GM18858 (cell line): ENCODE results near the gene RAB6B.

Experiments
- ATAC-seq: cut with Tn5 transposase; IDR thresholded peaks from one replicate; pipeline ENCODE4 v1.9.1; 2021; ENCODE audit not compliant: unreplicated experiment

The RAB6B gene

DNA sequence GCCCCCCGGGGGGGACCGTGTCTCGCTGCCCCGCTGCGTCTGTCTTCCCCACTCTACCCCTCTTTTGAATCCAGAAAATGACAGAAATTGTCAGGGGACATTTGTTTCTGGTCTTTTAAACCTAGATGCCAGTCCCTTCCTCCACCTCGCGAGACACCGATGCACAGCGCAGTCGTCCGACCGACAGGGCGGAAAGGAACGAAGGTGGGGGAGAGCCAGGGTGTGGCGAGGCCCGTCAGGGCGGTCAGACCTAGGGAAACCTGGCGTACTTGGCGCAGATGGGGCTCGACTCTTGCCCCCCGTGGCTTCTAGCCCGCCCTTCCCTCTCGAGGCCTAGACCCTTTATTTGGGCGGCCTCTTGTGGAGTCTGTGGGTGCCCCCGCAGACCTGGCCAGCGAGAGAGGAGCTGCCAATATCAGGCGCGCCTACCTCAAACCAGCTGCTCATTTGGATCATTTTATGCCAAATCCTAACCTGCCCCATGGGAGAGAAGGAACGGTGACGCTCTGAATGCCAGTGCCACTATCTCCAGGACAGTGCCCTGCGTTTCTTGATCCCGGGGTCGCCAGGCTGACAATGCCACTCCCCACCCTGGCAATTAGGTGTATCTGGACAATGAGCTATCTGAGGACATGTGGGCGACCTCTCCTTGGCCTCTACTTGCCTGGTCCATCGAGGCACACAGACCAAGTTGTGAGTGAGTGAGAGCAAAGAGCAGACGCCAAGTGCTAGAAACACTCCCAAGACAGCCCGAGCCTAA, 500 bp upstream of the RAB6B start:
- no peak for ATAC-seq

DNA sequence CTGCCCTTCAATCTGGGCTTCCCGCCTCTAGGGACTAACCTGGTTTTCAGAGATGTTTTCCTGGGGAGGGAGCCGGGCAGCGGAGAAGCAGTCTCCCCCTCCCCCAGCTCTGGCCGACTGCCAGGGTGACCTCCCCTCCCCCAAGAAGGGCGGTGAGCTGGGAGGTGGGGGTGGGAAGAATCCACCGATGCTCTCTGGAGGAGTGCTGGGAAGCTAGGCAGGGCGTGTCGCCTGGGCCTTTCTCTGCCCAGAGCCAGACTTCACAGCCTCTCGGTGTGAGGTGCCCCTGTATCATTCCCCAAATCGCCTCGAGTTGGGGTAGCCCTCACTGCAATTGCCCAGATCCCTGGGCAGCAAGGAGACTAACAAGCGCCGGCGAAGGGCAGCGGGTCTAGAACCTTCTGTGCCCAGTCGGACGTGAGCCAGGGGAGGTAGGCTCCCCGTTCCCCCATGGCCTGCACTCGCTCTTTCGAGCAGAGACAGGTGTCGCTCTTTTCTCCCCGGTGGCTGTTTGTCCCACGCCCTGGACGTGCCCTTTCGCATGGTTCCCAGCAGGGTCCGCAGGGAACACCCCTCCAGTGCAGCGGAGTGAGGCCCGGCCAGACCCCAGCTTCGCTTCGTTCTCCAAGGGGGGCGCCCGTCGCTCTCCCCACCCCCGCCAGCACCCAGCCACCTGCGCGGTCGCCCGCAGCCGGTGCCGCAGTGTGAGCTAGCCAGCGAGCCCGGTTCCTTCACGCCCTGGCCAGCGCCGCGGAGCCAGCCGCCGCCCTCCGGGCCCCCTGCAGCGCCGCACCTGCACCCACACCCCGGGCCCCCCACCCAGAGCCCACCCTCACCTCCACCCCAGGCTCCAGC, 1.1 kb downstream of the RAB6B start:
- no peak for ATAC-seq

DNA sequence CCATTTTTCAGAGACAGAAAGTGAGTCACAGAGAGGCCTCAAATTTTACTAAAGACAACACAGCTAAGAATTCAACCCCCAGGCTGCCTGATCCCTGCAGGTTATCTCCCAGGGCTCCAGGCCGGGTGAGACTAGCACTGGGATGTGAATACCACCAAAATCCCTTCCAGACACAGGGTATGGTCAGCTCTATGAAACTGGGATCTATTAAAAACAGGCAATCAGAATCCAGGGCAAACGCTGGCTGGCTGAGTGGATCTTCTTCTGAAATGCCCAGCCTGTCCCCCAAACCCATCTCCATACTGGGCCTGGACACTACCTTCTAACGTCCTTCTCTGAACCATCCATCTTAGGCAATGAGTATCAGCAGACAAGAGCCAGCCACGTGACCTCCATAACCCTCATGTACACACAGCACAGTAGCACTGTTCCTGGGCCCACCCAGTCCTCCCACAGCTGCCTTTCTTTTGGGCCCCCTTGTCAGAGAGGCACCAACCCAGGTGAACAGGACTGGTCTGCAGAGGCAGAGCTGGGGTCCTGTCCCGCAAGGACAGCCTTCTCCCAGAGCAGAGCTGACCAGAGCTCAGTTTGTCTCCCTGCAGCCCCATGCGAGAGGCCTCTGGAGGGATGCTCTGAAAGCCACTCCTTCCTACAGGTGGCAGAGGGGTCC, 1.9 kb downstream of the RAB6B start:
- no peak for ATAC-seq

DNA sequence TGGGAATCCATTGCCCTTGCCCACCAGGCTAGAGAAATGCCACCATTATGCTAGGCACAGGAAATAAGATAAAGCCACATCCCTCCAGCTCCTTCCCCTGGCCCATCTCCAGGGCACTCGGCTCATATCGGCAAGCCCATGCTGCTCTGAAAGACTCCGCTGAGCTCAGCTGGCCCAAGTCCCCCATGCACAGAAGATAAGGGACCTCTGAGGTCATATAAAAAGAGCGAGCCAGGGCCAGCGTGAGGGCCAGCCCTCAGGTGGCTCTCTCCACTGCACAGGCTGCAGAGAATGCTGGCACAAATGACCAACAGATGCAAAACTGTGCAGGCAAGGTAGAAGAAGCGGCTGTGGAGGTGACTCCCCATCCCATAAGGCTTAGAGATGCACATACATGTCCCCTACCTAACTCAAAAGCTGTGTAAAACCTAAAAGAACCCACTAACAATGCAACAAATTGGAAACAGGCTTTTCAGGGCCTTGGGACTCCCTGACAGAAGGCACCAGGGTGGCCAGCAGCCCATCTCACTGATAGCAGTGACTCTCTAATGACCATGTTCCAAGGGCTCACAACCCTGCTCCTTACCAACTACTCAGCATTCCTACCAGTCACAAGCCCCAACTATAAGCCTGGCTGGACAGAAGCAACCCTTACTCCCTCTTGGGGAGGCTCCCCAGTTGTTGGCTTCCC, 3.0 kb downstream of the RAB6B start:
- no peak for ATAC-seq

DNA sequence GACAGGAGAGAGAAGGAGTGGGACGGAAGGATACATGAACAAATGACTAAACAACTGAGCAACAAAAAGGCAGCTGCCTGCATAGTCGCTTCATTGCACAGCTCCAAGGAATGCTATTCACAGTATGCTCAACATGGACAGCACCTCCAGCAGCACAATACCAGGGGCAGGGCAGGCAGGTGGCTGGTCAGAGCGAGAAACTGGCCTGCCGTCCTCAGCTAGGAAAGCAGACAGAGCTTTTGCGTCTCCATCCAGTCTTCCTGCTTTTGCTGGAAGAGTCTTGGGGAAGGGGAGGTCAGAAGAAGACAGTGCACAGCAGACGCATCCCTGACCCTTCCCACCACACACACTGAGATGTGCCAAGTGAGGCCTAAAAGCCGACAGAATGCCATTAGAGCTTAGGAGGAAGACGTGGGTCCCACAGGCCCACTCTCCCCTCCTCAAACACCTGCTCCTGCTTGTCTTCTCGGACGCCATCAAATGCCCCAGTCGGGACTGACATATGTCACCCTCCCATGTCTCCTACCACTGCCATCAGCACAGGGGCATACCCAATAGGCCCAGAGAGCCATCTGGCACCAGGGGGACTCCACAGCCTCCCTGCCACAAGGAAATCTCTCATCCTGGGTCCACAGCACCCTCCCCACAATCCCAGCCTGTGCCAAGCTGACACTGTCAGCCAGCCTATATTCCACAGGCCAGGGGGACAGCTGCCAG, 3.9 kb downstream of the RAB6B start:
- ATAC-seq, result no peak

DNA sequence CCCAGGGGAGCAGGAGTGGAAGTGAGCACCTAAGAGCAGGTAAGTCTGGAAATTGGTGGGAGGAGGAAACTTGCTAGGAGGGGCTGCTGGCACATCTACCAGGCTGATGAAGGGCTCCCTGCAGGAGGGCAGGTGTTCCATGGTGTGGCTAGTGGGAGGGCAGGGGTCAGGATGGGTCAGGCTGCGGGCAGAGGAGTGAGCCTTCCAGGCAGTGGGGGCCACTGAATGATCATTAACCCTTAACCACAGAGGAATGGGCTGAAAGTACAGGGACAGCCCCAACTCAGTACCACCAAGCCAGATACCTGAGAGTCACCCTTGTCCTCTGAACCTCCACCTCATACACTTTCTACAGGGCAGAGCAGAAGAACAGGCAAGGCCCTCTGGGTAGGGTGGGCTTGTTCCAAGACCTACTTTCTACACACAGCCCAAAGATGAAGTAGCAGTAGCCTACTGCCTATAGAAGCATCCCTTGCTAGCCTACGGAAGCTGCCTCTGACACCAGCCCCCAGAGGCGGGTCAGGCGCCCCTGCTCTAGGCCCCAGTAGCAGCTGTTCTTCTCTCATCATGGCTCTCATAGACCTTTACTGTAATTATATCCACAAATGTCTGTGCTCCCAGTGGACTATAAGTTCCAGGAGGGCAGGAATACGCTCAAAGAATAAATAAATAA, 4.6 kb downstream of the RAB6B start:
- ATAC-seq, result no peak

DNA sequence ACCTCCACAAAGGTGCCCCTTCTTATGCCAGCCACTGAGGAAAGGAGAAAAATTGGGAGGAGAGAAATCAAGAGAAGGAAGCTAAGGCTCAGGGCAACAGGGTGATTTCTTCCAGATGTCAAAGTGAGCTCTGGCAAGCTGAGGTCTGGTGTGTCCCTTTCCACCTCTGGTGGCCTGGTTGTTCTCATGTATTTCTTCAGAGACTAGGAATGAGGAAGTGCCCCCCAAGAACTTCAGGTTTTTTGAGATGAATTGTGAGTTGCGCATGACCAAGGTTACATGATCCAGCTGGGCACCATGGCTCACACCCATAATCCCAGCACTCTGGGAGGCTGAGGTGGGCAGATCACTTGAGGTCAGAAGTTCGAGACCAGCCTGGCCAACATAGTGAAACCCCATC, 5.6 kb downstream of the RAB6B start:
- no peak for ATAC-seq

DNA sequence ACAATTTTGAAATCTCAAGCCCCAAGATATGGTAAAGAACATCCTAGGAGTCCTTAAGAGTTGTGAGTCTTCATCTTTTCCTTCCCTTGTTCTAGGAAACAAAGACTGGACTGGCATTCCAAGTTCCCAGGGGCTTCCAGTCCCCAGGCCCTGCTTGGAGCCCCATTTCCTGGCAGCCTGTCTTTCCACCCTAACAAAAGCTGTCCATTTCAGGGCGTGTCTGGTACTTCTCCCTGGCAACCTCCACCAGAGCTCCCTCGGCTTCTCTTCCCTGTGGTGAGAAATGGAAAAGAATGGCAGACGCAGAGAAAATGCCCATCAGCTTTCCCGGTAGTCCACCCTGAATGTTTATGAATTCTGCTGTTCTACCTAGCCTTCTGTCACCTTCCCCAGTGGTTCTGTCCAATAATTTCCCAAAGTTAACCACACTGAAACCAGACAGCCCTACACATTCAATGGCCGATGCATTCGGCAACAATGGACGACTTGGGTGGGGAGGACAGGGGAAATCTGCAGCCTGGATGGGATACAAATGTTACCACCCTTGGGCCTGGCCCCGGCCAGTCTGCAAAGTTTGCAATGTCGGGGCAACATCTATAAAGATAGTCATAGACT, 6.8 kb downstream of the RAB6B start:
- no peak for ATAC-seq

DNA sequence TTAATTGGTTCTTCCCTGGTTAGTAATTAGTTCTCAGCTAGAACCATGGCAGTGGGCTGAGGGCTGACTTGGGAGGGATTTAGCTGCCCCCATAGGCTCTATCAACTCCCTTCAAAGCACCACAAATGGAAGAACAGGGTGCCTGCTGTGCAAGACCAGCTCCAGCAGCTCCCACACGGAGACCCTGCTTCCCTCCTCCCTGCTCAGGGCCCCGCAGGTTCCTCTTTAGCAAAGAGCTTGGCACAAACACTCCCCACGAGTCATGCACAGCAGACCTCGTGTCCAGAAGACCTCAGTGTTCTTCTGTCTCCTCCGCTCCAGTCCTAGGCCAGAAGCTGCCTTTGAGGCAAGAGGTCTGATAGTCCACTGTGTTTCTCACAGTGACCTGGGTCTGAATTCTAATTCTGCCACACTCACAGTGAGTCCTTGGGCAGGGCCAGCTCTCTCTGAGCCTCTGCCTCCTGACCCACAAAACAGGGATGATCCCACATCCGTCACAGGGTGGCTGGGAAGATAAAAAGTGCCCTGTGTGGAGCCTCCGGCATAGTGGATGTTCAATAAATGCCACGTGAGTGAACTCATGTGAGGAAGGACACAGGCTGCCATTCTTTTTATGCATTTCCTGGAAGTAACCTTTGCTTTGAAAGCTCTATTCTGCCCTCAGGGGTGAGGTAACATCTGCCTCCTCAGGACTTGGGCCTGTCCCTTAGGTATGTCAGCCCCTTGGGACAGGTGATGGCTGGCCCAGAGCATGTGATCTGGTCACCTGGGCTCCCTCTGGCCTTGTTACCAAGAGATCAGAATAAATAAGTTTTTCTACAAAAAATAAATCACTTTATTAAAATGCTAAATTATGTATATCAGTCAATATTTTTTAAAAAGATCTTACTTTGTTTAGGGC, 7.6 kb downstream of the RAB6B start:
- no peak for ATAC-seq

DNA sequence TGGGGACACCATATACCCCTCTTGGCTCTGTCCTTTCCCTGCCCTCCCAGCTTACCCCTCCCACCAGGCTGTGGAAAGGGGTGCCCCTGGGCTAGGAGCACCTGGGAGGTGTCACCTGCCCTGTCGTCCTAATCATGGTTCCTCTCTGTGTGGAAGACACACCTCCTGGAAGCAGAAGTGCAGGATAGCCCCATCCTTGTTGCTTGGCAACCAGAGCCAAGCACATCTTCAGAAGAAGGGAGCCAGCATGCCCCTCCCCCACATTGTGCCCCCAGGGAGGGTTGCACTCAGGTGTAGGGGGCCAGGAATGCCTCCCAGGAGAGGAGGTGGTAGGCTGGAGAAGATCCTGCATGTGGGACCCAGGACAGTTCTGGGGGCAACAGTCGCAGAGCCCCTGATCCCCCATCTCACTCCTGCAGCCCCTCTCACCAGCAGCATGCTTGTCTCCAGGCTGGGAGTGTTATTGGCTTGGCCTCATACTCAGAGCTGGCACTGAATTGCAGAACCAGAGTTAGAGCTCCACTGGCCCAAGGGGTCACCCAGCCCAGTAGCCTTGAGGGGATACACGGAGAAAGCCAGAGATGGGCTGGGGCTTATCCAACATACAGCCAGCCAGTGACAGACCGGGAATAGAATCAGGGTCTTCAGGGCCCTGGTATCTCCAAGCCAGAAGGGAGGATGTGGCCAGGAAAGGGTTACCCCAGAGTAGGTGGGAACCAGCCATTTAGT, 8.4 kb downstream of the RAB6B start:
- no peak for ATAC-seq

DNA sequence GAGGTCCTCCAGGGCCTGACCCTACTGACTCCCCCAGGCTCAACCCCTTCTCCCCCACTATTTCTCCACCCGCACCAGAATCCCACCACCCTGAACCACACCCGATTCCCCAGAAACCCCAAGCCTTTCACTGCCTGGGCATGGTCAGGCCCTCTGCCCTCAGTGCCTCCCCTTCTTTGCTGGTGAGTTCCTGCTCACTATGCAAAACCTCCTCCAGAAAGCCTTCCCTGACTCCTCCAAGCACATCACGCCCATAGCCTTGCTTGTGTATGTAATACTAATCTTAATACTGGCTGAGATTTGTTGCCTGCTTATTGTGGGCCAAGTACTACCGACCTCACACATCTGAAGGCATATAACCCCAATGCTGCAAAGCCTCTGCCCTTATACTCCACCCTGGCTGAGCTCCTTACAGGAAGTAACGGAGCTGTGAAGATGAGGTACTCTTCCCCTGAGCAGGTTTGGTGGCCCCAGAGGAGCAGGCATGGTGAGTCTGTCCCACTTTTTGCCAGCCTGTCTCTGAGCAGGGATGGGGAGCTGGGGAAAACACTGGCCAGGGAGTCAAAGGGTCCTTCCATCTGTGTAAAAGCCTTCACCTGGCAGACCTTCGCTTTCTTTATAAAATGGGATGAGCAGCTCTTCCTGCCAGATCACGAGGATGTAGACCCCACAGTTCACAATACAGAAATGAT, 9.5 kb downstream of the RAB6B start:
- no peak for ATAC-seq

DNA sequence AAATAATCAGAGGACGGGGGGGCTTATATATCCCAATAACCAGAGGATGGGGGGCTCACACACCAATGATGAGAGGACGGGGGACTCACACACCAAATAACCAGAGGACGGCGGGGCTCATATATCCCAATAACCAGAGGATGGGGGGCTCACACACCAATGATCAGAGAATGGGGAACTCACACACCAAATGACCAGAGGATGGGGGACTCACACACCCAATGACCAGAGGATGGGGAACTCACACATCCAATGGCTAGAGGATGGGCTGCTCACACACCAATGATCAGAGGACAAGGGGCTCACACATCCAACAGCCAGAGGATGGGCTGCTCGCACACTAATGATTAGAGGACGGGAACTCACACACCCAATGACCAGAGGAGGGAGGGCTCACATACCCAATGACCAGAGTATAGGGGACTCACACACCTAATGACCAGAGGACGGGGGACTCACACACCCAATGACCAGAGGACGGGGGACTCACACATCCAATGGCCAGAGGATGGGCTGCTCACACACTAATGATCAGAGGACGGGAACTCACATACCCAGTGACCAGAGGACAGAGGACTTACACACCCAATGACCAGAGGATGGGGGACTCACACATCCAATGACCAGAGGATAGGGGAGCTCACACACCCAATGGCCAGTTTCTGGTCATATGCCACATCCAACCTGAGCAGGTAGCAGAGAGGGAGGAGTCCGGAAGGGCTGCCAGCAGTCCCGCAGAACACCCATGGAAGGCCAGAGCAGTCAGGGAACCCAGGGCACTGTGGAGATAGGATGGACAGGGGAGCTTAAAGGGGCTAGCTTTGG, 10.6 kb downstream of the RAB6B start:
- no peak for ATAC-seq

DNA sequence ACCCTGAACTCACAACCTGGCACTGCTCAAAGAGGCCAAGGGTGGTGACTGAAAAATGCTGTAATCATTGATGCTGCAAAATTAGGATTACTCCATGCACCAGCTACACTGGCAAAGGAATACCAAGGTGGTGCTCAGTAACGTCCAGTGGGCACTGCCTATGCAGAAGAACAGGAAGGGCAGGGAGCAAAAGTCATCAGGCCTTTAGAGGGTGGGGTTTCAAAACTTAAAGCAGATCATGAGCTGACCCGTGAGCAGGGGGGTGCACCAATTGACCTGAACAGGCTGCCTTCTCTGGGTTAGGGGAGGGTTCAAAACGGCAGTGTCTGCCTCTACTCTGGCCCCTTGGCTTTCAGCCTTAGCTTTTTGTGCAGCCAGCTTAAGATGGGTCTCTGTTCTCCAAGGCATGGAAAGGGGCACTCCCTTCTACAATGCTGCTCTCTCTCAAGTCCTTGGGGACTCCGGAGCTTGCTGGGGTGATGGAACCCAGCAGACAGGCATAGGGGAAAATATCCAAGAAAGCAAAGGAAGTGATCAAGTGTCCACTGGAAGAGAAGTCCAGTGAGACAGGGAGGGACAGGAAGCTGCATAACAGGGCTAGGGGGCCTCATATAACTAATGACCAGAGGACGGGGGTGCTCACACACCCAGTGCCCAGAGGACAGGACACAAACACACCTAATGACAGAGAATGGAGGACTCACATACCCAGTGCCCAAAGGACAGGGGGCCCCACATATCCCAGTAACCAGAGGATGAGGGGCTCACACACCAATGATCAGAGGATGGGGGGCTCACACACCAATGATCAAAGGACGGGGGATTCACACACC, 11.4 kb downstream of the RAB6B start:
- no peak for ATAC-seq

DNA sequence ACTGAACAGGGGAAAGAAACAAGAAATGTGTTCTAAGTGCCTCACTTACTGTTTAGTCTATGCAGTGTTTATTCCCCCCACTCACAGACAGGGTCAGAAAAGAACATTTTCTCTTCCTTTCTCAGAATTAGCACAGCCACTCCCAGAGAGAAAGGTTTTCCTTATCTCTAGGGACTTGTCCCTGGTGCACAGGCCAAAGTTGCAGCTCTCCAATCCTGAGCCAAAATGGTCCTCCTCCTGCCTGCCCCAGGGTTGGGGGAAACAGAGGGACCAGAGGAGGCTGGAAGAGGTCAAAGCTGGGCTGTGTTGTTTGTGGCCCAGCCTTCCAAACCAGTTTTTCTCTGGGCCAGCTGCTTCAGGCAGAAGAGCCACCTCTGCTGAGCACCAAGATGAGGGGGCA, 12.0 kb downstream of the RAB6B start:
- ATAC-seq, result no peak

DNA sequence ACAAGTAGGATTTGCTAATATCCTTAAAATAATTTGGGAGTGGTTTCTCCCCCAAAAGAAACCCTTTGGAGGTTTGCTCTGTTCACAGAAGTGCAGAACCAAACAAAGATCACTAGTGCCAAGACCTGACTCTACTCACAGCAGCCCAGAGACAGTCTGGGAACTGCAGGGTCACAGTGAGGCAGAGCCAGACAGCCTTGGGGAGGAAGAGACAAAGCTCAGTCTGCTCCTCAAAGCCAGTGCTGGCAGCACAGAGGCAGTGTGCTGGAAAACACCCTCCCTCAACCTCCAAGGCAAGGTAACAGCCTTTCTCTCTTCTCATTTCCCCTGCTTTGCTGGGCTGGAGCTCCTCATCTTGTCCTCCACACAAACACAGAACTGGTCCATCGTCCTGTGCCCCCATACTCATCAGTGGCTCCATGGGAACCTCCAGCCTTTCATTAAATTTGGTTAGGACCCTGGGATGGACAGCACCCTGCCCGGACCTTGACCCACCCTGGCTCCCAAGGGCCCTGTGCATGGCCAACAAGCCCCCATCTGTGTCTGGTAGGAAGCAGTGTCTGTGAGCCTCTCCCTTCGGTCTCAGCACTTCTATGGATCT, 12.6 kb downstream of the RAB6B start:
- ATAC-seq, result no peak
